Esophagus muscularis mucosa (tissue), 4 donors: ENCODE data around the gene PTPRZ1. TPM values are rescaled to one million over a fixed set of nuclear protein-coding genes. Genes with fewer than 3 reads are reported as not detected.

Source experiments
- DNase-seq: peaks from one replicate; pipeline ENCODE4 v3.0.0-alpha.2; 2017; ENCODE audit errors: extremely low spot score
- H3K27ac ChIP-seq, 4 donors: fragments of 200-600 bp; sonication (generic); replicated peaks in 1 of 4; 1 replicate in 3 of 4; 2 replicates in 1 of 4; pipeline ENCODE4 v1.5.1; 2016 to 2019; ENCODE audit warnings: mild to moderate bottlenecking in 1 of 4
- H3K27me3 ChIP-seq, 4 donors: fragments of 200-600 bp; sonication (generic); one replicate each; pipeline versions ENCODE4 v1.5.1 to v1.6.0; 2016 to 2019
- H3K36me3 ChIP-seq, 4 donors: fragments of 200-600 bp; sonication (generic); one replicate each; pipeline ENCODE4 v1.5.1; 2016 to 2019
- H3K4me1 ChIP-seq, 4 donors: fragments of 200-600 bp; sonication (generic); one replicate each; pipeline ENCODE4 v1.5.1; 2016 to 2019
- H3K4me3 ChIP-seq, 4 donors: fragments of 200-600 bp; sonication (generic); 1 replicate in 2 of 4; 2 replicates in 2 of 4; pipeline ENCODE4 v1.5.1; 2016 to 2019; ENCODE audit warnings: mild to moderate bottlenecking in 4 of 4, moderate library complexity in 1 of 4
- H3K9me3 ChIP-seq, 4 donors: fragments of 200-600 bp; sonication (generic); 1 replicate in 3 of 4; 2 replicates in 1 of 4; pipeline ENCODE4 v1.5.1; 2016 to 2019
- EP300 ChIP-seq: sonication (generic); formaldehyde crosslinking; IDR thresholded peaks from one replicate; pipeline ENCODE4 v1.6.1; 2017; ENCODE audit warnings: antibody characterized with exemption
- POLR2A ChIP-seq: fragments of 450-650 bp; IDR thresholded peaks from one replicate; pipeline ENCODE4 v1.6.1; 2017; ENCODE audit warnings: antibody characterized with exemption, moderate library complexity, mild to moderate bottlenecking, low read depth
- POLR2AphosphoS5 ChIP-seq, 2 donors: sonication (generic); formaldehyde crosslinking; IDR thresholded peaks; one replicate each; pipeline ENCODE4 v1.6.1; 2017; ENCODE audit warnings: antibody characterized with exemption in 2 of 2
- WGBS: methylation state at CpG from one replicate; pipeline ENCODE4 v1.1.5; 2018; 5-methylcytosine and 5-hydroxymethylcytosine counted together
- intact Hi-C: fragments of 100-400 bp; cut with DNase I; formaldehyde crosslinking; loops from one replicate; pipeline ENCODE4 v1.15.1; 2023
- total RNA-seq, 4 donors: library from RNA; depleted of rRNA; stranded (reverse); fragments of >200 nt; gene quantifications; one replicate each; pipeline versions ENCODE4 v1.1.0 to v1.2.1, GENCODE V29; 2016
- TF ChIP-seq, protein P1 (sequence below), 3 experiments: fragments of 200-600 bp in 2 of 3; fragments of 450-650 bp in 1 of 3; sonication (generic) in 2 of 3; IDR thresholded peaks; one replicate each; pipeline ENCODE4 v1.5.1; 2017 to 2019; ENCODE audit warnings: antibody characterized with exemption in 3 of 3, mild to moderate bottlenecking in 2 of 3, moderate library complexity in 1 of 3

Gene PTPRZ1
- total RNA-seq, 4 donors from 2014 or later, result 3.3 to 10.3 (median 5.4) TPM

- no peak for TF ChIP-seq POLR2AphosphoS5 (IDR thresholded peaks at IDR 0.05)
- TF ChIP-seq, protein P1, sequence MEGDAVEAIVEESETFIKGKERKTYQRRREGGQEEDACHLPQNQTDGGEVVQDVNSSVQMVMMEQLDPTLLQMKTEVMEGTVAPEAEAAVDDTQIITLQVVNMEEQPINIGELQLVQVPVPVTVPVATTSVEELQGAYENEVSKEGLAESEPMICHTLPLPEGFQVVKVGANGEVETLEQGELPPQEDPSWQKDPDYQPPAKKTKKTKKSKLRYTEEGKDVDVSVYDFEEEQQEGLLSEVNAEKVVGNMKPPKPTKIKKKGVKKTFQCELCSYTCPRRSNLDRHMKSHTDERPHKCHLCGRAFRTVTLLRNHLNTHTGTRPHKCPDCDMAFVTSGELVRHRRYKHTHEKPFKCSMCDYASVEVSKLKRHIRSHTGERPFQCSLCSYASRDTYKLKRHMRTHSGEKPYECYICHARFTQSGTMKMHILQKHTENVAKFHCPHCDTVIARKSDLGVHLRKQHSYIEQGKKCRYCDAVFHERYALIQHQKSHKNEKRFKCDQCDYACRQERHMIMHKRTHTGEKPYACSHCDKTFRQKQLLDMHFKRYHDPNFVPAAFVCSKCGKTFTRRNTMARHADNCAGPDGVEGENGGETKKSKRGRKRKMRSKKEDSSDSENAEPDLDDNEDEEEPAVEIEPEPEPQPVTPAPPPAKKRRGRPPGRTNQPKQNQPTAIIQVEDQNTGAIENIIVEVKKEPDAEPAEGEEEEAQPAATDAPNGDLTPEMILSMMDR (IDR thresholded peaks at IDR 0.05), result no peak
- TF ChIP-seq POLR2A, result no peak
- no peak for TF ChIP-seq EP300
- no peak for DNase-seq
- WGBS, result 69% methylated on average over 2 of the region's 2 CpGs
- H3K4me3 ChIP-seq, result no peak overlapping the region
- H3K27ac ChIP-seq, result no peak overlapping the region
- H3K36me3 ChIP-seq, result no peaks in the 10 kb centered on the region
- no peaks in the 10 kb centered on the region for H3K9me3 ChIP-seq
- no peaks in the 10 kb centered on the region for H3K4me1 ChIP-seq
- H3K27me3 ChIP-seq, result no peaks in the 10 kb centered on the region
- intact Hi-C loops, result no loop called here
These were observed 140.1 kb downstream of the PTPRZ1 start for GRCh38 chr7:122013065-122013464.

DNA sequence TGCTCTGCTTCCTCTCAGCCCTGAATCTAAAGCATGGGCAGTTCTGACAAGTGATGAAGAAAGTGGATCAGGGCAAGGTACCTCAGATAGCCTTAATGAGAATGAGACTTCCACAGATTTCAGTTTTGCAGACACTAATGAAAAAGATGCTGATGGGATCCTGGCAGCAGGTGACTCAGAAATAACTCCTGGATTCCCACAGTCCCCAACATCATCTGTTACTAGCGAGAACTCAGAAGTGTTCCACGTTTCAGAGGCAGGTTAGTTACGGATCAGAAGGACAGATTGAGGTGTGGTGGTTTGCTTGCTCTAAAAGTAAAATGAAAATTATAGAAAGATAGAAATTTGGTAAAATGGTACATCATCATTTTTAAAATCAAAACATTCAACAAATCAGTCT is 140.7 kb downstream of the PTPRZ1 start:
- no peaks in the 10 kb centered on the region for H3K27me3 ChIP-seq
- TF ChIP-seq POLR2AphosphoS5 (IDR thresholded peaks at IDR 0.05) (no peak), POLR2A (no peak)
- TF ChIP-seq, protein P1 (IDR thresholded peaks at IDR 0.05), result no peak
- no peak overlapping the region for H3K27ac ChIP-seq
- 83% methylated on average over 3 of the region's 3 CpGs for WGBS
- DNase-seq, result no peak
- H3K4me3 ChIP-seq, result no peak overlapping the region
- H3K4me1 ChIP-seq, result no peaks in the 10 kb centered on the region
- no peaks in the 10 kb centered on the region for H3K36me3 ChIP-seq
- intact Hi-C loops, result no loop called here
- no peaks in the 10 kb centered on the region for H3K9me3 ChIP-seq

DNA sequence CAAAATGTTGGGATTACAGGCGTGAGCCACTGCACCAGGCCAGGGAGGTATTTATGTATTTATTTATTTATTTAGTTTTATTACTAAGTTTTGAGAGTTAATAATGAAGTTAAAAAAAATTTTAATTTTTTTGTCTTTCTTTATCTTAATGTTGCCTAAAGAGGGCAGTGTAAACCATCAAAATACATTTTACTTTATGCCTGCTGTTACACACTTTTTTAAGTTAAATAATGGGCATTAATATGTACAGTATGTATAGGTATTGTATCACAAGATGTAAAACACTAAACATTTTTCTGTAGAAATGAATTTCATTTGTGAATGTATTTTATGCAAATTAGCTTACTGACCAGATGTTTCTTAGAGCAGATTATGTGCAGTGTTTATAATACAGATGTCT is 141.7 kb downstream of the PTPRZ1 start:
- no peak for TF ChIP-seq EP300
- no peak for TF ChIP-seq POLR2AphosphoS5 (IDR thresholded peaks at IDR 0.05)
- Histone ChIP-seq H3K9me3 (no peaks in the 10 kb centered on the region), H3K27ac (no peak overlapping the region), H3K4me3 (no peak overlapping the region), H3K27me3 (no peaks in the 10 kb centered on the region), H3K36me3 (no peaks in the 10 kb centered on the region), H3K4me1 (no peaks in the 10 kb centered on the region)
- intact Hi-C loops, result no loop called here
- WGBS, result 80% methylated on average over 1 of the region's 1 CpG
- no peak for DNase-seq

DNA sequence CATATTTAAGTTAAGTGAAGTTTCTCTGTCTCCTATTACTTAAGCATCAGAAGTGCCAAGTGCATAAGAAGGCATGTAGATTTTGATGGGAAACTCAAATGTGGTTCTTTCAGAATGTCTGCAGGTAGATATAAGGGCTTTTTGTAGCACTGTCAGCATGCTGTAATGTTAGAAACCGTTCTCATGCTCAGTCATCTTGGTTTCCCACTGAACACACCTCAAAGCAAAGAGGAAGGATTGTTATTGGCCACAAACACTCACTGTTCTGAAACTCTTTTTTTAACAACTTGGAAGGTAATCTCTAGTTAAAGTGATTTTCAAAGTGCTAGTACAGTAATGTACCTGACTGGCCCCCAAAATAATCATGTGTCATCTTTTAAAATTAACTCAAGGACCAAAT is 145.1 kb downstream of the PTPRZ1 start:
- H3K4me3 ChIP-seq, result no peak overlapping the region
- H3K27me3 ChIP-seq, result no peaks in the 10 kb centered on the region
- no peak for DNase-seq
- intact Hi-C loops, result no loop called here
- H3K4me1 ChIP-seq, result no peaks in the 10 kb centered on the region
- 68% methylated on average over 1 of the region's 1 CpG for WGBS
- H3K36me3 ChIP-seq, result no peaks in the 10 kb centered on the region
- H3K27ac ChIP-seq, result no peak overlapping the region
- no peaks in the 10 kb centered on the region for H3K9me3 ChIP-seq
- no peak for TF ChIP-seq POLR2A
- TF ChIP-seq, protein P1 (IDR thresholded peaks at IDR 0.05), result no peak
- no peak for TF ChIP-seq EP300
- no peak for TF ChIP-seq POLR2AphosphoS5 (IDR thresholded peaks at IDR 0.05)

GRCh38 chr7:122027058-122027457 is 154.1 kb downstream of the PTPRZ1 start:
- no peaks in the 10 kb centered on the region for H3K36me3 ChIP-seq
- no peak overlapping the region for H3K4me3 ChIP-seq
- no peak for DNase-seq
- no peaks in the 10 kb centered on the region for H3K27me3 ChIP-seq
- H3K9me3 ChIP-seq, result no peaks in the 10 kb centered on the region
- H3K4me1 ChIP-seq, result no peaks in the 10 kb centered on the region
- no peak for TF ChIP-seq POLR2A
- TF ChIP-seq, protein P1 (IDR thresholded peaks at IDR 0.05), result no peak
- TF ChIP-seq EP300, result no peak
- no peak for TF ChIP-seq POLR2AphosphoS5 (IDR thresholded peaks at IDR 0.05)
- 79% methylated on average over 2 of the region's 2 CpGs for WGBS
- H3K27ac ChIP-seq, result no peak overlapping the region
- intact Hi-C loops, result no loop called here
